Suprapubic skin (tissue), 3 donors: ENCODE data around the gene UGGT1.

ENCODE experiments used
- CTCF ChIP-seq, 2 donors: fragments of 200-600 bp in 1 of 2; fragments of 450-650 bp in 1 of 2; sonication (generic) in 1 of 2; IDR thresholded peaks; one replicate each; pipeline ENCODE4 v1.5.1; 2016 to 2019; ENCODE audit warnings: antibody characterized with exemption in 2 of 2, mild to moderate bottlenecking in 1 of 2, moderate library complexity in 1 of 2
- EP300 ChIP-seq: sonication (generic); formaldehyde crosslinking; IDR thresholded peaks from one replicate; pipeline ENCODE4 v1.6.1; 2017; ENCODE audit warnings: antibody characterized with exemption
- POLR2A ChIP-seq, 2 donors: fragments of 450-650 bp; IDR thresholded peaks; one replicate each; pipeline ENCODE4 v1.6.1; 2017; ENCODE audit warnings: antibody characterized with exemption in 2 of 2, mild to moderate bottlenecking in 2 of 2, moderate library complexity in 2 of 2

GRCh38 chr2:128214251-128214650, 123.3 kb downstream of the UGGT1 start:
- TF ChIP-seq CTCF (IDR thresholded peaks at IDR 0.05), result no peak
- TF ChIP-seq POLR2A (IDR thresholded peaks at IDR 0.05), result no peak
- no peak for TF ChIP-seq EP300
